Activated T-helper 1 cell treated with anti-CD3 and anti-CD28 coated beads, Interleukin-12 subunit alpha, Interleukin-12 subunit beta, Interleukin-2, Interleukin-4 antibody, amounts not matched to agents 30 ng/mL and 10 ng/mL and 1 ng/mL, durations not matched to agents 14 hours and 24 hours and 36 hours (primary cell): ENCODE data around the gene TECPR2. TPM values are rescaled to one million over a fixed set of nuclear protein-coding genes. Genes with fewer than 3 reads are reported as not detected.
"Not testable (repeated sequence)": the region's sequence is repeated elsewhere in the genome, so short reads cannot be mapped to it uniquely, and the experiment has no call there.

ENCODE experiments used
- DNase-seq: peaks from one replicate; pipeline ENCODE4 v3.0.0; 2021; ENCODE audit warnings: low spot score
- H3K27ac Mint-ChIP-seq: one replicate; pipeline ENCODE4 v1.8.0; 2021; ENCODE audit warnings: mild to moderate bottlenecking, mixed read lengths
- H3K27me3 Mint-ChIP-seq: one replicate; pipeline ENCODE4 v1.8.0; 2022; ENCODE audit warnings: mild to moderate bottlenecking, moderate library complexity, mixed read lengths; ENCODE audit not compliant: insufficient read depth
- H3K36me3 Mint-ChIP-seq: one replicate; pipeline ENCODE4 v1.8.0; 2021; ENCODE audit warnings: low read depth, mixed read lengths
- H3K4me1 Mint-ChIP-seq: one replicate; pipeline ENCODE4 v1.8.0; 2021; ENCODE audit warnings: low read depth, mixed read lengths
- H3K4me3 Mint-ChIP-seq: one replicate; pipeline ENCODE4 v1.8.0; 2021; ENCODE audit warnings: mild to moderate bottlenecking, moderate library complexity, mixed read lengths
- H3K9me3 Mint-ChIP-seq: one replicate; pipeline ENCODE4 v1.8.0; 2021; ENCODE audit warnings: mixed read lengths
- intact Hi-C: fragments of 100-400 bp; cut with micrococcal nuclease; formaldehyde crosslinking; loops from one replicate; pipeline ENCODE4 v1.15.1; 2024
- total RNA-seq: library from RNA; stranded (reverse); gene quantifications from 2 replicates; pipeline ENCODE4 v1.2.3, GENCODE V29; 2022

Gene TECPR2
- total RNA-seq, 1 donor from 2014 or later, result 10.1 TPM

- Mint-ChIP-seq H3K27ac (no peak overlapping the region), H3K4me3 (no peak overlapping the region), H3K27me3 (no peaks in the 10 kb centered on the region), H3K36me3 (peaks cover 35% of the 10 kb centered on the region), H3K4me1 (no peaks in the 10 kb centered on the region), H3K9me3 (no peaks in the 10 kb centered on the region)
- intact Hi-C loops, result no loop called here
- no peak for DNase-seq
These were observed 18.3 kb upstream of the TECPR2 start for GRCh38 chr14:102344485-102344884.

- Mint-ChIP-seq H3K4me1 (no peaks in the 10 kb centered on the region), H3K27ac (no peak overlapping the region), H3K9me3 (no peaks in the 10 kb centered on the region), H3K36me3 (peaks cover 40% of the 10 kb centered on the region), H3K4me3 (no peak overlapping the region), H3K27me3 (no peaks in the 10 kb centered on the region)
- DNase-seq, result no peak
- intact Hi-C loops, result no loop called here
These were observed 17.5 kb upstream of the TECPR2 start for GRCh38 chr14:102345232-102345631.

GRCh38 chr14:102346645-102347044 lies 16.1 kb upstream of the TECPR2 start:
- Mint-ChIP-seq H3K27me3 (no peaks in the 10 kb centered on the region), H3K9me3 (no peaks in the 10 kb centered on the region), H3K27ac (no peak overlapping the region), H3K36me3 (peaks cover 41% of the 10 kb centered on the region), H3K4me3 (no peak overlapping the region), H3K4me1 (no peaks in the 10 kb centered on the region)
- DNase-seq, result no peak
- intact Hi-C loops, result no loop called here

DNA sequence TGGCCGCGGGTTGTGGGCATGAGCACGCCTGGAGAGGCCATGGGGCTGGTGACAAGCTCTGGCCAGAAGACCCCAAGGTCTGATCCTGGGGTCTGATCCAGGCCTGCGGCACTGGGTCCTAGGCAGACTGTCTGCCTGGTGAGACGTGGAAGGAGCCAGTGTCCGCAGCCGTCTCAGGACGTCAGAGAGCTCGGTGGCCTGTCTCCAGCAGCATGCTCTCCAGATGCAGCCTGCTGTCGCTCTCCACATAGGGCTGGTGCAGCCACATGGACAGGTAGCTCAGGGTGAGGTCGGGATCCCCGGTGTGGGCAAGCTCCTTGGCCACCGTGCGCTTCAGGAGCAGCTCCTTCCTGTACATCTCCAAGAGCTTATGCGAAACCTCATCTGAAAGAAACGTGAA lies 14.4 kb upstream of the TECPR2 start:
- H3K27me3 Mint-ChIP-seq, result no peaks in the 10 kb centered on the region
- no peak overlapping the region for H3K4me3 Mint-ChIP-seq
- H3K4me1 Mint-ChIP-seq, result no peaks in the 10 kb centered on the region
- intact Hi-C loops, result no loop called here
- no peak overlapping the region for H3K27ac Mint-ChIP-seq
- H3K36me3 Mint-ChIP-seq, result peaks cover 37% of the 10 kb centered on the region
- no peaks in the 10 kb centered on the region for H3K9me3 Mint-ChIP-seq
- no peak for DNase-seq

DNA sequence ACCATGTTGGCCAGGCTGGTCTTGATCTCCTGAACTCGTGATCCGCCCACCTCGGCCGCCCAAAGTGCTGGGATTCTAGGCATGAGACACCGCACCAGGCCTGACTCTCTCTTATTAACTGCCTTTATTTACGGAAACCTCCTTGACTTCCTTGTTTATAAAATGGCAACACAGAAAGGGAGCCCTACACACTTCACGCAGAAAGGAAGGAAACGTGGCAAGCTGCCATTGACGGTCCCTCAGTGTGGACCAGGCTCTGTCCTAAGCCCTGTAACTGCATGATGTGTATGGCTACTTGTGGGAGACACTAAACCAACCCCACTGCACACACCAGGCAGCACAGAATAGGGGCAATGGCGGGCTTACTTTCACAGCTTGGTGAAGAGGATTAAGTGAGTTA lies 11.7 kb upstream of the TECPR2 start:
- H3K4me1 Mint-ChIP-seq, result no peaks in the 10 kb centered on the region
- DNase-seq, result no peak
- no peak overlapping the region for H3K27ac Mint-ChIP-seq
- peaks cover 35% of the 10 kb centered on the region for H3K36me3 Mint-ChIP-seq
- no peaks in the 10 kb centered on the region for H3K27me3 Mint-ChIP-seq
- intact Hi-C loops, result no loop called here
- no peak overlapping the region for H3K4me3 Mint-ChIP-seq
- H3K9me3 Mint-ChIP-seq, result no peaks in the 10 kb centered on the region

DNA sequence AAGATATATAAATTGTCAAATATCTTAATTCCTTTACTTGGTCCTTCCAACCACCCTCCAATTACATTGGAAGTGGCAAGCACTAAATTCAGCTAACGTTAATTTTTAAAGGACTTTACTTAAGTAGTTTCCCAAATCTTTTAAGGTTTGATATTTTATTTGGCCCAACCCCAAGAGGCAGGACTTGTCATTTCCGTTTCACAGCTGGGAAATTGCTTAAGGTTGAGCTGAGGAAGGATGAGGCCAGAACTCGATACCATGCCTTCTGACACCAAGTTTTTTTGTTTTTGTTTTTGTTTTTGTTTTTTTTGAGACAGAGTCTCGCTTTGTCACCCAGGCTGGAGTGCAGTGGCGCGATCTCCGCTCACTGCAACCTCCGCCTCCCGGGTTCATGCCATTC lies 11.1 kb upstream of the TECPR2 start:
- DNase-seq, H3K4me3 Mint-ChIP-seq, H3K4me1 Mint-ChIP-seq, H3K27ac Mint-ChIP-seq, H3K27me3 Mint-ChIP-seq, intact Hi-C loops, H3K9me3 Mint-ChIP-seq: not testable (repeated sequence)
- H3K36me3 Mint-ChIP-seq, result peaks cover 36% of the 10 kb centered on the region

DNA sequence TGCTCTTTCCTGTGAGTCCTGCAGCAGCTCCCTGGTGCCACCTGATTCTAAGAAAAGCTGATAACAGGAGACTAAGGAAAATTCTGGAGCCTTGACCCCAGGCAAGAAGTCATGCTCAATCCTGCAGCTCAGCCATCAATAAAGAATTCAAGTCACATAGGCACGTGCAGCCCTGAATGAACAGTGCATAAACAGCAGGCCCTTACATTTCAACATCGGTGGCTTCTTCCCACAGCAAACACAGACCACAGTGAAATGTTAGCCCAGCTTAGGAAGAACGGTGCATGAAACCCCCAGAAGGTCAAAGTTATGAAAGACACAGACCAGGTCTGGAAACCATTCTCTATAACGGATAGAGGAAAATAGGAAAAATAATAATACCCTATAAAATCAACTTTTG lies 10.5 kb upstream of the TECPR2 start:
- no peak overlapping the region for H3K27ac Mint-ChIP-seq
- intact Hi-C loops, result no loop called here
- peaks cover 34% of the 10 kb centered on the region for H3K36me3 Mint-ChIP-seq
- DNase-seq, result no peak
- H3K9me3 Mint-ChIP-seq, result no peaks in the 10 kb centered on the region
- H3K4me1 Mint-ChIP-seq, result no peaks in the 10 kb centered on the region
- H3K4me3 Mint-ChIP-seq, result no peak overlapping the region
- H3K27me3 Mint-ChIP-seq, result no peaks in the 10 kb centered on the region

- intact Hi-C loops, result no loop called here
- DNase-seq, result no peak
- Mint-ChIP-seq H3K4me1 (no peaks in the 10 kb centered on the region), H3K27ac (no peak overlapping the region), H3K36me3 (peaks cover 36% of the 10 kb centered on the region), H3K27me3 (no peaks in the 10 kb centered on the region), H3K9me3 (no peaks in the 10 kb centered on the region), H3K4me3 (no peak overlapping the region)
These were observed 9.6 kb upstream of the TECPR2 start for GRCh38 chr14:102353126-102353619.

- Mint-ChIP-seq H3K9me3 (no peaks in the 10 kb centered on the region), H3K27ac (no peak overlapping the region), H3K4me1 (peaks cover 14% of the 10 kb centered on the region), H3K36me3 (peaks cover 23% of the 10 kb centered on the region), H3K4me3 (no peak overlapping the region), H3K27me3 (no peaks in the 10 kb centered on the region)
- DNase-seq, result no peak
- intact Hi-C loops, result no loop called here
These were observed 6.5 kb upstream of the TECPR2 start for GRCh38 chr14:102356280-102356679.

DNA sequence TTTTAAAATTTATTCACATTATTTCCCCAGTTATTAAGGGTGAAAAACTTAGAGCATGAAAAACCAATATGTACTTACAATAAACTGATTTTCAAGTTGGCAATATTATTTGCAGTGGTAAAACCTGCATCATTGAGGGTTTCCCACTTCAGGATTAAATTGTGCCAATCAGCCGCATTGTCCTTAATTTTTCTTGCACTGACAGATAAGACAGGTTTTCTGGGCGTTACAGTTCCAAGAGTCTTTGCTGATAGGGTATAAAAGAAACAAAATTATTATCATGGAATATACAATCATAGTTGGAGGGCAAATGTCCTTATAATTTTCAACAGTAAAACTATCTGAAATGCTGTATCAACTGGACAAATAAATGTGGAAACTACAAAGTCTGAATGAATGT lies 3.4 kb upstream of the TECPR2 start:
- Mint-ChIP-seq H3K27me3 (no peaks in the 10 kb centered on the region), H3K27ac (no peak overlapping the region), H3K4me1 (peaks cover 22% of the 10 kb centered on the region), H3K36me3 (peaks cover 17% of the 10 kb centered on the region), H3K9me3 (no peaks in the 10 kb centered on the region), H3K4me3 (no peak overlapping the region)
- DNase-seq, result no peak
- intact Hi-C loops, result no loop called here

DNA sequence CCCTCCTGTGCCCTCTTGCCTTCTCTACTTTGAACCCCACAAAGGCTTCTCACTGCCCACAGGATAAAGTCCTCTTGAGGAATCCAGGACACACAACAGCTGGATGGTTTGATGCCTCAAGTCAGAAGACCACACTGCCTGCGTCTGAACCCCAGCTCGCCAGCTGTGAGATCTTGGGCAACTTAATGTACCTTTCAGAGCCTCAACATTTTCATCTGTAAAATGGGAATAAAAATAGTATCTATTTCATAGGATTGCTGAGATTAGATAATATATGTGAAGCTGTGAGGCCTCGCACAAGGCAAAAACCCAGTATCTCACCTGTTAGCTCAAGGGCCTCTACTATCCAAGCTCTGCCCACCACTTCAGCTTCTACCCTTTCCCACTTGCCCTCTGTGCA lies 2.4 kb upstream of the TECPR2 start:
- no peak for DNase-seq
- H3K9me3 Mint-ChIP-seq, result no peaks in the 10 kb centered on the region
- no peak overlapping the region for H3K27ac Mint-ChIP-seq
- H3K36me3 Mint-ChIP-seq, result peaks cover 15% of the 10 kb centered on the region
- intact Hi-C loops, result loop anchor here (5.0 kb wide), 3 partner anchors 273 to 548 kb away; partner anchors contain the start of gene HSP90AA1
- no peak overlapping the region for H3K4me3 Mint-ChIP-seq
- H3K27me3 Mint-ChIP-seq, result no peaks in the 10 kb centered on the region
- peaks cover 22% of the 10 kb centered on the region for H3K4me1 Mint-ChIP-seq

GRCh38 chr14:102362084-102362483 lies 657 bp upstream of the TECPR2 start:
- intact Hi-C loops, result loop anchor here (1.0 to 5.0 kb wide), 13 partner anchors 42 to 972 kb away; partner anchors contain the start of genes EIF5, HSP90AA1, RCOR1 and WDR20
- H3K4me3 Mint-ChIP-seq, result peak overlapping the region; percentile 93
- H3K27ac Mint-ChIP-seq, result peak overlapping the region; percentile 85
- H3K36me3 Mint-ChIP-seq, result peaks cover 10% of the 10 kb centered on the region
- H3K27me3 Mint-ChIP-seq, result no peaks in the 10 kb centered on the region
- DNase-seq, result peak; percentile 16
- no peaks in the 10 kb centered on the region for H3K9me3 Mint-ChIP-seq
- peaks cover 27% of the 10 kb centered on the region for H3K4me1 Mint-ChIP-seq

DNA sequence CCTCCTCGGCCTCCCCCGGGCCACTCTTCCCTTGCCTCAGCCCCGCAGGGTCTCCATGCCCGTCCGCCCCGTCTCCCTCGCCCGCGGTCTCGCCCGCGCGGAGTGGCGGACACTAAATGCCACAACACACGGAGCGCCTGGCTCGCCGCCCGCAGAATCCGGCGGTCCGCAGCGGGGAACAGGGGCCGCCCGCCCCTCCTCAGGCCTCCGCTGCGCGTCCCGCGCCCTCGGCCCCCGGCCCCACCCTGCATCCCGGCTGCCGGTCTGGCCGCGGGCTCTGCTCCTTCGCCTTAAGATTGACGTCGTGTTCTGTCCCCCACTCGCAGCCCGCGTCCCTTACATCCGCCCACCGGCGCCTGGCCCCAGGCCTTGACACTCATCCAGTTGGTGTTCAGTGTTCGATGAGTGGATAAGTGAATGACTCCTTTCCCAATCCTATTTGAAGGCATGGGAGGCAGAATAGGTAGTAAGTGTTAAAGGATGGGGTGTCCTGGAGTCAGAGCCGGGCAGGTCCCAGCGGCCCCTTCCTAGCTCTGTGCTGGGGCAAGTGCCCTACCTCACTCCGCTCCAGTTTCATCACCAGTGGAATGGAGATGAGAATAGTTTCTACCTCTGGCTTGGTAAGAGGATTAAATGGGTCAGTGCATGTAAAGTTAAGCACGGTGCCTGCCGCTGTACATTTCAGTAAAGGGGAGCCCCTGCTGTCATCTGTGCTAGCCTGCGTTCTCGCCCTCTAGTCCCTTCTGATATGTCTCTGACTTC lies 622 bp downstream of the TECPR2 start:
- intact Hi-C loops, result loop anchor here (2.0 to 5.0 kb wide), 7 partner anchors 75 to 657 kb away; partner anchors contain the start of genes HSP90AA1 and RCOR1
- Mint-ChIP-seq H3K9me3 (no peaks in the 10 kb centered on the region), H3K27me3 (no peaks in the 10 kb centered on the region), H3K4me1 (peaks cover 38% of the 10 kb centered on the region), H3K36me3 (no peaks in the 10 kb centered on the region), H3K27ac (peak overlapping the region; percentile 91), H3K4me3 (no peak overlapping the region)
- no peak for DNase-seq
